Gastrocnemius medialis (tissue), 4 donors: ENCODE data around the gene DHCR24.

Experiments
- CTCF ChIP-seq, 5 experiments: fragments of 450-650 bp in 3 of 5; fragments of 200-600 bp in 2 of 5; sonication (generic) in 2 of 5; IDR thresholded peaks in 4 of 5; conservative IDR thresholded peaks in 1 of 5; 1 replicate in 4 of 5; 2 replicates in 1 of 5; pipeline ENCODE4 v1.5.1; 2016 to 2019; ENCODE audit warnings: antibody characterized with exemption in 5 of 5, mild to moderate bottlenecking in 3 of 5, moderate library complexity in 3 of 5
- POLR2A ChIP-seq, 2 donors: fragments of 450-650 bp; IDR thresholded peaks; one replicate each; pipeline ENCODE4 v1.6.1; 2017; ENCODE audit warnings: antibody characterized with exemption in 2 of 2, mild to moderate bottlenecking in 2 of 2, moderate library complexity in 2 of 2

GRCh38 chr1:54811066-54811465, 75.9 kb downstream of the DHCR24 start:
- no peak for TF ChIP-seq POLR2A (IDR thresholded peaks at IDR 0.05)
- TF ChIP-seq CTCF (IDR thresholded peaks at IDR 0.05 in 4 of 5, conservative IDR thresholded peaks at IDR 0.05 in 1 of 5) = no peak
